Mucosa of descending colon (tissue), 3 donors: Measurements from ENCODE around the gene BMP3. TPM values are rescaled to one million over a fixed set of nuclear protein-coding genes. Genes with fewer than 3 reads are reported as not detected.

Source experiments
- ATAC-seq: fragments of 200-7000 bp; cut with Tn5 transposase; one replicate; pipeline ENCODE4 v1.9.1; 2020; ENCODE audit warnings: mild to moderate bottlenecking, moderate library complexity
- DNase-seq, 3 donors: peaks; one replicate each; pipeline ENCODE4 v3.0.0-alpha.2; 2020
- H3K36me3 ChIP-seq: fragments of 200-600 bp; one replicate; pipeline ENCODE4 v1.8.0; 2021; ENCODE audit warnings: low read depth, mild to moderate bottlenecking
- H3K4me1 ChIP-seq: fragments of 200-600 bp; one replicate; pipeline ENCODE4 v1.8.0; 2021; ENCODE audit warnings: low read depth, mild to moderate bottlenecking
- H3K4me3 ChIP-seq: fragments of 200-600 bp; one replicate; pipeline ENCODE4 v1.8.0; 2021; ENCODE audit warnings: mild to moderate bottlenecking
- H3K9me3 ChIP-seq: fragments of 200-600 bp; one replicate; pipeline ENCODE4 v1.8.0; 2021; ENCODE audit warnings: mild to moderate bottlenecking
- CTCF ChIP-seq: fragments of 200-600 bp; IDR thresholded peaks from one replicate; pipeline ENCODE4 v1.8.0; 2022; ENCODE audit warnings: antibody characterized with exemption, mild to moderate bottlenecking
- intact Hi-C, 2 donors: fragments of 100-400 bp; cut with DNase I in 1 of 2; cut with micrococcal nuclease in 1 of 2; formaldehyde crosslinking; loops; one replicate each; pipeline versions ENCODE4 v1.11.0 to v1.11.1; 2022; cut with DNase I, micrococcal nuclease
- total RNA-seq, 3 donors: library from RNA; stranded (reverse); fragmentation: NEBNext Ultra II Directional in 2 of 3; extraction: Animal tissue kit (Norgen Biotek cat#: 25700) in 2 of 3; gene quantifications; one replicate each; pipeline versions ENCODE4 v1.2.1 to v1.2.4, GENCODE V29; 2021 to 2023
- donor health status: DM: no; HTN: no; CAD: no; lungs with moderate emphysema.
- donor health status: DM: no; HTN: no; CAD: no.
- donor health status: DM: no; HTN: yes; CAD: no.

The BMP3 gene
- total RNA-seq, 3 donors from 2014 or later, result 20.9 to 67.9 (median 39.6) TPM

GRCh38 chr4:81096566-81096965 is 66.1 kb downstream of the BMP3 start:
- no peak overlapping the region for H3K4me3 ChIP-seq
- ATAC-seq (no peak), DNase-seq (no peak)
- H3K9me3 ChIP-seq, result no peaks in the 10 kb centered on the region
- no peaks in the 10 kb centered on the region for H3K4me1 ChIP-seq
- intact Hi-C loops, result no loop called here
- TF ChIP-seq CTCF, result no peak
- H3K36me3 ChIP-seq, result no peaks in the 10 kb centered on the region

- Histone ChIP-seq H3K4me3 (no peak overlapping the region), H3K36me3 (no peaks in the 10 kb centered on the region), H3K9me3 (no peaks in the 10 kb centered on the region), H3K4me1 (no peaks in the 10 kb centered on the region)
- intact Hi-C loops, result no loop called here
- no peak for TF ChIP-seq CTCF
- ATAC-seq (no peak), DNase-seq (no peak)
These were observed 71.6 kb downstream of the BMP3 start for GRCh38 chr4:81102107-81102506.

- Histone ChIP-seq H3K4me3 (no peak overlapping the region), H3K4me1 (no peaks in the 10 kb centered on the region), H3K36me3 (no peaks in the 10 kb centered on the region), H3K9me3 (no peaks in the 10 kb centered on the region)
- TF ChIP-seq CTCF, result no peak
- intact Hi-C loops, result no loop called here
- ATAC-seq, result no peak
- no peak for DNase-seq
These were observed 75.6 kb downstream of the BMP3 start for GRCh38 chr4:81106150-81106549.

Other genes starting within 250 kb of the BMP3 start
- gene PRKG2, start 184.5 kb downstream of the BMP3 start, total RNA-seq, result 10 to 100 TPM in 2 of 3 donors, 1 to 10 TPM in 1; 9.8 to 25.7 (median 14.4) TPM